Panc1 (cell line): ENCODE data around the gene CNOT11. TPM values are rescaled to one million over a fixed set of nuclear protein-coding genes. Genes with fewer than 3 reads are reported as not detected.

Source experiments
- ATAC-seq: fragments of 200-7000 bp; cut with Tn5 transposase; 2 replicates; pipeline ENCODE4 v1.9.1; 2020; ENCODE audit warnings: mild to moderate bottlenecking, moderate library complexity
- BruUV-seq: library from RNA; stranded (reverse); fragments of 400-500 nt; replicated peaks from 2 replicates; lab custom pipeline; 2021; lab: Mats Ljungman, UMichigan
- CTCF ChIA-PET: fragments of 300-600 bp; sonication (Branson Sonifier 250); formaldehyde crosslinking; loops from one replicate; lab custom pipeline; 2022; ENCODE audit warnings: antibody characterized with exemption; lab: Charles Lee
- POLR2A ChIA-PET: fragments of 300-600 bp; sonication (Branson Sonifier 250); formaldehyde crosslinking; loops from one replicate; lab custom pipeline; 2022; ENCODE audit warnings: antibody characterized with exemption; lab: Charles Lee
- DNase-seq: peaks from one replicate; pipeline ENCODE4 v3.0.0-alpha.2; 2010; ENCODE audit warnings: low read depth, low spot score
- H3K27ac ChIP-seq: 2 replicates; pipeline ENCODE4 v1.5.1; 2011; ENCODE audit warnings: mild to moderate bottlenecking, low read length, inconsistent platforms
- H3K27me3 ChIP-seq: fragments of 200-500 bp; sonication (Bioruptor generic); 2 replicates; pipeline ENCODE4 v1.6.0; 2014; ENCODE audit warnings: low read length, inconsistent platforms; ENCODE audit not compliant: control insufficient read depth, insufficient read depth
- H3K36me3 ChIP-seq: fragments of 200-500 bp; sonication (Bioruptor generic); 2 replicates; pipeline ENCODE4 v1.5.1; 2014; ENCODE audit warnings: inconsistent platforms, mild to moderate bottlenecking, low read length, moderate library complexity; ENCODE audit not compliant: control insufficient read depth, insufficient read depth
- H3K4me1 ChIP-seq: 2 replicates; pipeline ENCODE4 v1.5.1; 2011; ENCODE audit warnings: inconsistent platforms, mild to moderate bottlenecking, low read length, moderate library complexity; ENCODE audit not compliant: control insufficient read depth, insufficient read depth
- H3K4me3 ChIP-seq, 2 experiments: 2 replicates each; pipeline ENCODE4 v1.5.1; 2011 to 2012; ENCODE audit warnings: low read depth in 2 of 2, low read length in 2 of 2, mild to moderate bottlenecking in 2 of 2, inconsistent platforms in 1 of 2, moderate library complexity in 1 of 2
- H3K9me3 ChIP-seq: fragments of 200-500 bp; sonication (Bioruptor generic); 2 replicates; pipeline ENCODE4 v1.5.1; 2014; ENCODE audit warnings: low read depth, mild to moderate bottlenecking, inconsistent platforms, low read length, moderate library complexity; ENCODE audit not compliant: control insufficient read depth, insufficient read depth
- POLR2AphosphoS5 ChIP-seq: IDR thresholded peaks from 2 replicates; pipeline ENCODE4 v1.6.1; 2012; ENCODE audit warnings: mild to moderate bottlenecking, low read depth, low read length, moderate library complexity
- SIN3A ChIP-seq: IDR thresholded peaks from 2 replicates; pipeline ENCODE4 v1.6.1; 2012; ENCODE audit warnings: low read depth, mild to moderate bottlenecking, low read length, moderate library complexity, borderline replicate concordance; ENCODE audit not compliant: insufficient read depth
- TCF7L2 ChIP-seq: IDR thresholded peaks from 2 replicates; pipeline ENCODE4 v1.6.1; 2011; ENCODE audit warnings: mild to moderate bottlenecking, low read depth, low read length, inconsistent platforms
- in situ Hi-C: cut with HindIII; loops from 2 replicates; pipeline ENCODE4 v1.10.0; 2016; ENCODE audit warnings: low sequenced_read_pairs, low pct_unique_long_range_greater_than_20kb
- intact Hi-C: fragments of 100-400 bp; cut with micrococcal nuclease; formaldehyde crosslinking; loops from one replicate; pipeline ENCODE4 v1.10.0; 2022; ENCODE audit not compliant: unreplicated experiment
- total RNA-seq: library from RNA; stranded (reverse); gene quantifications from one replicate; pipeline ENCODE4 v1.2.1, GENCODE V29; 2021; ENCODE audit not compliant: unreplicated experiment
- TF ChIP-seq, protein P1 (sequence below): fragments of 450-650 bp; IDR thresholded peaks from 2 replicates; pipeline ENCODE4 v1.5.1; 2017; ENCODE audit warnings: mild to moderate bottlenecking
- TF ChIP-seq, protein P2 (sequence below), 2 experiments: IDR thresholded peaks; 2 replicates each; pipeline ENCODE4 v1.6.1; 2011 to 2012; ENCODE audit warnings: low read depth in 2 of 2, control low read depth in 1 of 2, low read length in 1 of 2, mild to moderate bottlenecking in 1 of 2, moderate library complexity in 1 of 2; ENCODE audit not compliant: insufficient read depth in 1 of 2

The CNOT11 gene
- total RNA-seq, 1 experiment from 2014 or later = 58.3 TPM

DNA sequence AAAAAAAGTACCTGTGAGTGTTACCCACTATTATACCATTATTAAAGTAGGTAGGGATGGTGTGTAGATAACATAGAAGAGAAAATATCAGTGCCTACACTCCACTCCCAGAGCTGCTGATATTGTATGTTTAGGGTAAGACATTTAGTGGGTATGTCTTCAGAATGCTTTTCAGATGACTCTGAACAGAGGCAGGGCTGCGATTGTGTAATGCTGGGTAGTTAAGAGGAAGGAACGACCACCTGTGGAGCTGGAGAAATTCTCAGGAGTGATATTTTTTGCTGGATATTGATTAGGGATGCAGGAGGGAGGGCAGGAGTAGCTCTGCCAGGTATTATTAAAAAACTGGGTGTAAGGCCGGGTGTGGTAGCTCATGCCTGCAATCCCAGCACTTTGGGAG is 2.8 kb downstream of the CNOT11 start:
- no peak for ATAC-seq
- no peak for TF ChIP-seq POLR2AphosphoS5
- no peak for TF ChIP-seq TCF7L2
- TF ChIP-seq, protein P1, sequence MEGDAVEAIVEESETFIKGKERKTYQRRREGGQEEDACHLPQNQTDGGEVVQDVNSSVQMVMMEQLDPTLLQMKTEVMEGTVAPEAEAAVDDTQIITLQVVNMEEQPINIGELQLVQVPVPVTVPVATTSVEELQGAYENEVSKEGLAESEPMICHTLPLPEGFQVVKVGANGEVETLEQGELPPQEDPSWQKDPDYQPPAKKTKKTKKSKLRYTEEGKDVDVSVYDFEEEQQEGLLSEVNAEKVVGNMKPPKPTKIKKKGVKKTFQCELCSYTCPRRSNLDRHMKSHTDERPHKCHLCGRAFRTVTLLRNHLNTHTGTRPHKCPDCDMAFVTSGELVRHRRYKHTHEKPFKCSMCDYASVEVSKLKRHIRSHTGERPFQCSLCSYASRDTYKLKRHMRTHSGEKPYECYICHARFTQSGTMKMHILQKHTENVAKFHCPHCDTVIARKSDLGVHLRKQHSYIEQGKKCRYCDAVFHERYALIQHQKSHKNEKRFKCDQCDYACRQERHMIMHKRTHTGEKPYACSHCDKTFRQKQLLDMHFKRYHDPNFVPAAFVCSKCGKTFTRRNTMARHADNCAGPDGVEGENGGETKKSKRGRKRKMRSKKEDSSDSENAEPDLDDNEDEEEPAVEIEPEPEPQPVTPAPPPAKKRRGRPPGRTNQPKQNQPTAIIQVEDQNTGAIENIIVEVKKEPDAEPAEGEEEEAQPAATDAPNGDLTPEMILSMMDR = no peak
- TF ChIP-seq, protein P2, sequence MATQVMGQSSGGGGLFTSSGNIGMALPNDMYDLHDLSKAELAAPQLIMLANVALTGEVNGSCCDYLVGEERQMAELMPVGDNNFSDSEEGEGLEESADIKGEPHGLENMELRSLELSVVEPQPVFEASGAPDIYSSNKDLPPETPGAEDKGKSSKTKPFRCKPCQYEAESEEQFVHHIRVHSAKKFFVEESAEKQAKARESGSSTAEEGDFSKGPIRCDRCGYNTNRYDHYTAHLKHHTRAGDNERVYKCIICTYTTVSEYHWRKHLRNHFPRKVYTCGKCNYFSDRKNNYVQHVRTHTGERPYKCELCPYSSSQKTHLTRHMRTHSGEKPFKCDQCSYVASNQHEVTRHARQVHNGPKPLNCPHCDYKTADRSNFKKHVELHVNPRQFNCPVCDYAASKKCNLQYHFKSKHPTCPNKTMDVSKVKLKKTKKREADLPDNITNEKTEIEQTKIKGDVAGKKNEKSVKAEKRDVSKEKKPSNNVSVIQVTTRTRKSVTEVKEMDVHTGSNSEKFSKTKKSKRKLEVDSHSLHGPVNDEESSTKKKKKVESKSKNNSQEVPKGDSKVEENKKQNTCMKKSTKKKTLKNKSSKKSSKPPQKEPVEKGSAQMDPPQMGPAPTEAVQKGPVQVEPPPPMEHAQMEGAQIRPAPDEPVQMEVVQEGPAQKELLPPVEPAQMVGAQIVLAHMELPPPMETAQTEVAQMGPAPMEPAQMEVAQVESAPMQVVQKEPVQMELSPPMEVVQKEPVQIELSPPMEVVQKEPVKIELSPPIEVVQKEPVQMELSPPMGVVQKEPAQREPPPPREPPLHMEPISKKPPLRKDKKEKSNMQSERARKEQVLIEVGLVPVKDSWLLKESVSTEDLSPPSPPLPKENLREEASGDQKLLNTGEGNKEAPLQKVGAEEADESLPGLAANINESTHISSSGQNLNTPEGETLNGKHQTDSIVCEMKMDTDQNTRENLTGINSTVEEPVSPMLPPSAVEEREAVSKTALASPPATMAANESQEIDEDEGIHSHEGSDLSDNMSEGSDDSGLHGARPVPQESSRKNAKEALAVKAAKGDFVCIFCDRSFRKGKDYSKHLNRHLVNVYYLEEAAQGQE (IDR thresholded peaks at IDR 0.05; ENCODE audit: insufficient read depth in 1 of 2, low read depth in 2 of 2, low read length in 1 of 2) = no peak
- no peak for TF ChIP-seq SIN3A
- no peak overlapping the region for H3K4me3 ChIP-seq
- no peaks in the 10 kb centered on the region for H3K9me3 ChIP-seq
- ChIA-PET CTCF (no interaction called here), POLR2A (interaction anchor here (0.5 to 0.7 kb wide), 2 partner anchors 728 to 1241 kb away, joined by 3 to 7 read pairs; no protein-coding TSS in a partner anchor)
- in situ Hi-C loops (no loop called here), intact Hi-C loops (no loop called here)
- H3K27me3 ChIP-seq = no peaks in the 10 kb centered on the region
- DNase-seq = no peak
- H3K4me1 ChIP-seq = peaks cover 15% of the 10 kb centered on the region
- no peak overlapping the region for H3K27ac ChIP-seq
- BruUV-seq = no TSS peak
- H3K36me3 ChIP-seq = peaks cover 2% of the 10 kb centered on the region; the same call in 1 of the 2 replicates

DNA sequence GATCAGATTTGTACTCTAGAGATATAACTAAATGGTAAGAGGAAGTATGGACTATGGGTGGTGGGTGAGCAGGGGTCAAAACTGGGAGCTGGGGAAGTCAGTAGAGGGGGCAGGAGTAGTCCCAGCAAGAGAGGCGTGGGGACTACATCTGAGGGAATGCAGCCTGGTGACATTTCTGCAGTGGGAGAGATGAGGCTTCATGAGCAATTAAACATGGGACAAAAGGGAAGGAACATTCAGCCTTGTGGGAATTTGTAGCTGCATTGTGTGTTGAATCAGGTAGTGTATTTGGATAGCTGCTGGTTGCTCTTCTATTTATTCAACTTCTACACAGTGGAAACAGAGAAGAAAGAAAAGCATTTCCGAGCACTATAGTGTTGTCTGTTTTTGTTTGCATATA is 3.6 kb downstream of the CNOT11 start:
- Histone ChIP-seq H3K4me3 (no peak overlapping the region), H3K27me3 (no peaks in the 10 kb centered on the region), H3K9me3 (no peaks in the 10 kb centered on the region), H3K27ac (no peak overlapping the region), H3K4me1 (peaks cover 15% of the 10 kb centered on the region), H3K36me3 (peaks cover 2% of the 10 kb centered on the region; the same call in 1 of the 2 replicates)
- BruUV-seq = no TSS peak
- ATAC-seq (no peak), DNase-seq (no peak)
- intact Hi-C loops = no loop called here
- in situ Hi-C loops = no loop called here
- CTCF ChIA-PET = no interaction called here
- no peak for TF ChIP-seq TCF7L2
- TF ChIP-seq, protein P1 = no peak
- TF ChIP-seq POLR2AphosphoS5 = no peak
- TF ChIP-seq SIN3A = no peak
- TF ChIP-seq, protein P2 (IDR thresholded peaks at IDR 0.05; ENCODE audit: insufficient read depth in 1 of 2, low read depth in 2 of 2, low read length in 1 of 2) = no peak
- POLR2A ChIA-PET = no interaction called here
